ENCODE data around the gene HIC1. TPM values are rescaled to one million over a fixed set of nuclear protein-coding genes. Genes with fewer than 3 reads are reported as not detected.

HIC1 gene
- total and polyA plus RNA-seq, 4 donors, result 0.44 to 4.8 (median 3.7) TPM

GRCh38 chr17:2035541-2036488 lies 19.1 kb upstream of the HIC1 start (continued):
- TF ChIP-seq REST (IDR thresholded peaks at IDR 0.05) (no peak), EGR1 (IDR thresholded peaks at IDR 0.05; ENCODE audit: low read depth in 2 of 2) (no peak), NR2F2 (IDR thresholded peaks at IDR 0.05) (no peak), SP1 (IDR thresholded peaks at IDR 0.05) (no peak), HNF4G (IDR thresholded peaks at IDR 0.05) (no peak)

- H3K27ac ChIP-seq (ENCODE audit: low read depth in 1 of 2, low read length in 2 of 2), result no peak overlapping the region
- no peak overlapping the region for H3K4me3 ChIP-seq (ENCODE audit: low read depth in 1 of 3, low read length in 3 of 3)
- DNase-seq (ENCODE audit: low spot score), result no peak
- H3K9me3 ChIP-seq (ENCODE audit: control insufficient read depth in 4 of 4, low read length in 3 of 4), result no peaks in the 10 kb centered on the region
- peaks cover 0 to 34% (median 21%) of the 10 kb centered on the region in 4 donors for H3K36me3 ChIP-seq (ENCODE audit: control insufficient read depth in 4 of 4, insufficient read depth in 3 of 4, low read depth in 1 of 4, low read length in 3 of 4)
- TF ChIP-seq RXRA (IDR thresholded peaks at IDR 0.05), result no peak
- TF ChIP-seq HNF4G (IDR thresholded peaks at IDR 0.05), result no peak
- H3K4me1 ChIP-seq (ENCODE audit: control insufficient read depth in 4 of 4, insufficient read depth in 4 of 4, low read length in 3 of 4), result peaks cover 0 to 10% (median 7%) of the 10 kb centered on the region in 4 donors
- H3K9ac ChIP-seq (ENCODE audit: low read depth in 1 of 2, low read length in 2 of 2), result no peak overlapping the region
- no peaks in the 10 kb centered on the region for H3K27me3 ChIP-seq (ENCODE audit: control insufficient read depth in 4 of 4, insufficient read depth in 4 of 4, low read length in 3 of 4)
- WGBS, result 97% methylated on average over 10 of the region's 10 CpGs
Measured at GRCh38 chr17:2037155-2037554, 17.7 kb upstream of the HIC1 start.

- no peak for TF ChIP-seq ZBTB33 (IDR thresholded peaks at IDR 0.05)
- TF ChIP-seq REST (IDR thresholded peaks at IDR 0.05), result no peak
- no peak for TF ChIP-seq FOXA1 (IDR thresholded peaks at IDR 0.05)
- TF ChIP-seq GABPA (IDR thresholded peaks at IDR 0.05 in 1 of 2, conservative IDR thresholded peaks at IDR 0.05 in 1 of 2), result no peak
- 94% methylated on average over 7 of the region's 7 CpGs for WGBS
- Histone ChIP-seq H3K9ac (ENCODE audit: low read depth in 1 of 2, low read length in 2 of 2) (no peak overlapping the region), H3K4me3 (ENCODE audit: low read depth in 1 of 3, low read length in 3 of 3) (no peak overlapping the region), H3K27me3 (ENCODE audit: control insufficient read depth in 4 of 4, insufficient read depth in 4 of 4, low read length in 3 of 4) (no peaks in the 10 kb centered on the region), H3K27ac (ENCODE audit: low read depth in 1 of 2, low read length in 2 of 2) (no peak overlapping the region), H3K9me3 (ENCODE audit: control insufficient read depth in 4 of 4, low read length in 3 of 4) (no peaks in the 10 kb centered on the region), H3K36me3 (ENCODE audit: control insufficient read depth in 4 of 4, insufficient read depth in 3 of 4, low read depth in 1 of 4, low read length in 3 of 4) (peaks cover 0 to 31% (median 23%) of the 10 kb centered on the region in 4 donors), H3K4me1 (ENCODE audit: control insufficient read depth in 4 of 4, insufficient read depth in 4 of 4, low read length in 3 of 4) (peaks cover 5 to 19% (median 12%) of the 10 kb centered on the region in 4 donors)
- DNase-seq (ENCODE audit: low spot score), result no peak
Measured at GRCh38 chr17:2040219-2040827, 14.6 kb upstream of the HIC1 start.

All from liver (tissue), 9 donors.